IPS DF 6.9 (cell line): Measurements from ENCODE around the gene GOLM1.
"Not testable (repeated sequence)": the region's sequence is repeated elsewhere in the genome, so short reads cannot be mapped to it uniquely, and the experiment has no call there.

Experiments
- DNase-seq: peaks from one replicate; pipeline ENCODE4 v3.0.0-alpha.2; 2013; ENCODE audit warnings: low read depth, low spot score
- H3K27ac ChIP-seq: one replicate; pipeline ENCODE4 v1.5.1; 2013; ENCODE audit warnings: low read length, control low read depth
- H3K27me3 ChIP-seq: 2 replicates; pipeline ENCODE4 v1.6.1; 2013; ENCODE audit warnings: mild to moderate bottlenecking, low read length; ENCODE audit not compliant: control insufficient read depth, insufficient read depth
- H3K36me3 ChIP-seq: 2 replicates; pipeline ENCODE4 v1.6.1; 2013; ENCODE audit warnings: low read length; ENCODE audit not compliant: control insufficient read depth, insufficient read depth
- H3K4me1 ChIP-seq: 2 replicates; pipeline ENCODE4 v1.6.1; 2013; ENCODE audit warnings: low read length; ENCODE audit not compliant: control insufficient read depth, insufficient read depth
- H3K4me3 ChIP-seq: 2 replicates; pipeline ENCODE4 v1.5.1; 2013; ENCODE audit warnings: mild to moderate bottlenecking, low read length
- H3K9me3 ChIP-seq: 2 replicates; pipeline ENCODE4 v1.6.1; 2013; ENCODE audit warnings: low read length, inconsistent platforms; ENCODE audit not compliant: control insufficient read depth, insufficient read depth
- WGBS: extraction: QIAGEN DNeasy Blood & Tissue Kit; methylation state at CpG from one replicate; pipeline ENCODE4 v1.1.7; 2013; ENCODE audit warnings: mixed read lengths, missing lambda C conversion rate; ENCODE audit not compliant: insufficient read length, insufficient coverage; 5-methylcytosine and 5-hydroxymethylcytosine counted together

GOLM1 gene

GRCh38 chr9:86062845-86063693 lies 36.3 kb downstream of the GOLM1 start:
- H3K4me1 ChIP-seq = 0 out of 2 replicates have a peak, but pooled peaks cover 2% of the 10 kb centered on the region
- no peaks in the 10 kb centered on the region for H3K36me3 ChIP-seq
- no peak overlapping the region for H3K27ac ChIP-seq

GRCh38 chr9:86061972-86062739 lies 37.2 kb downstream of the GOLM1 start:
- Histone ChIP-seq H3K4me1 (0 out of 2 replicates have a peak, but pooled peaks cover 2% of the 10 kb centered on the region), H3K27me3 (no peaks in the 10 kb centered on the region), H3K4me3 (no peak overlapping the region), H3K36me3 (no peaks in the 10 kb centered on the region), H3K27ac (no peak overlapping the region), H3K9me3 (no peaks in the 10 kb centered on the region)
- DNase-seq = no peak
- no CpG with 5 or more reads among the region's 11 CpGs for WGBS

More at GRCh38 chr9:86062845-86063693, 36.3 kb downstream of the GOLM1 start:
- WGBS = no CpG with 5 or more reads among the region's 16 CpGs
- Histone ChIP-seq H3K27me3 (no peaks in the 10 kb centered on the region), H3K4me3 (no peak overlapping the region), H3K9me3 (no peaks in the 10 kb centered on the region)
- DNase-seq = no peak

GRCh38 chr9:86057491-86057890 lies 41.9 kb downstream of the GOLM1 start:
- no peaks in the 10 kb centered on the region for H3K36me3 ChIP-seq
- H3K9me3 ChIP-seq = no peaks in the 10 kb centered on the region
- no peaks in the 10 kb centered on the region for H3K4me1 ChIP-seq
- no peak overlapping the region for H3K4me3 ChIP-seq
- no peaks in the 10 kb centered on the region for H3K27me3 ChIP-seq
- DNase-seq = no peak
- H3K27ac ChIP-seq = no peak overlapping the region
- whole genome bisulfite sequencing = no CpG with 5 or more reads among the region's 13 CpGs

- no CpG with 5 or more reads among the region's 3 CpGs for WGBS
Measured at GRCh38 chr9:86054695-86055094, 44.7 kb downstream of the GOLM1 start.

GRCh38 chr9:86052556-86053468 lies 46.5 kb downstream of the GOLM1 start:
- H3K4me1 ChIP-seq = no peaks in the 10 kb centered on the region
- H3K27ac ChIP-seq = no peak overlapping the region
- no peak for DNase-seq
- no peaks in the 10 kb centered on the region for H3K36me3 ChIP-seq
- no peak overlapping the region for H3K4me3 ChIP-seq
- no peaks in the 10 kb centered on the region for H3K9me3 ChIP-seq
- H3K27me3 ChIP-seq = no peaks in the 10 kb centered on the region
- 98% methylated on average over 8 of the region's 21 CpGs for WGBS

More at GRCh38 chr9:86054695-86055094, 44.7 kb downstream of the GOLM1 start:
- Histone ChIP-seq H3K9me3 (no peaks in the 10 kb centered on the region), H3K4me1 (no peaks in the 10 kb centered on the region), H3K4me3 (no peak overlapping the region), H3K36me3 (no peaks in the 10 kb centered on the region), H3K27me3 (no peaks in the 10 kb centered on the region), H3K27ac (no peak overlapping the region)
- no peak for DNase-seq

- H3K9me3 ChIP-seq, H3K4me1 ChIP-seq, DNase-seq, H3K27me3 ChIP-seq, H3K27ac ChIP-seq, H3K4me3 ChIP-seq, H3K36me3 ChIP-seq: not testable (repeated sequence)
- no CpG with 5 or more reads among the region's 7 CpGs for WGBS
Measured at GRCh38 chr9:86048018-86048742, 51.2 kb downstream of the GOLM1 start.

GRCh38 chr9:86047361-86047760 lies 52.0 kb downstream of the GOLM1 start:
- DNase-seq = no peak
- no peaks in the 10 kb centered on the region for H3K9me3 ChIP-seq
- no peaks in the 10 kb centered on the region for H3K36me3 ChIP-seq
- no peaks in the 10 kb centered on the region for H3K27me3 ChIP-seq
- H3K4me3 ChIP-seq = no peak overlapping the region
- WGBS = no CpG with 5 or more reads among the region's 13 CpGs
- no peak overlapping the region for H3K27ac ChIP-seq
- H3K4me1 ChIP-seq = no peaks in the 10 kb centered on the region

GRCh38 chr9:86046930-86047341 lies 52.4 kb downstream of the GOLM1 start:
- no peaks in the 10 kb centered on the region for H3K36me3 ChIP-seq
- no peaks in the 10 kb centered on the region for H3K4me1 ChIP-seq
- H3K27ac ChIP-seq = no peak overlapping the region
- H3K27me3 ChIP-seq = no peaks in the 10 kb centered on the region
- WGBS = no CpG with 5 or more reads among the region's 8 CpGs
- no peak overlapping the region for H3K4me3 ChIP-seq
- H3K9me3 ChIP-seq = no peaks in the 10 kb centered on the region
- no peak for DNase-seq

GRCh38 chr9:86046071-86046636 lies 53.2 kb downstream of the GOLM1 start:
- Histone ChIP-seq H3K9me3 (no peaks in the 10 kb centered on the region), H3K4me1 (no peaks in the 10 kb centered on the region), H3K27ac (no peak overlapping the region), H3K27me3 (no peaks in the 10 kb centered on the region), H3K36me3 (no peaks in the 10 kb centered on the region), H3K4me3 (no peak overlapping the region)
- no CpG with 5 or more reads among the region's 14 CpGs for WGBS
- DNase-seq = no peak
